Mesenchymal stem cell (in vitro differentiated cells and primary cell): ENCODE data around the gene RGS7.

Experiments
- DNase-seq: peaks from one replicate; pipeline ENCODE4 v3.0.0-alpha.2; 2013
- H2AFZ ChIP-seq: one replicate; pipeline ENCODE4 v1.6.1; 2013; ENCODE audit warnings: low read depth, mild to moderate bottlenecking, control low read depth, inconsistent platforms, low read length, moderate library complexity
- H2AK5ac ChIP-seq: 2 replicates; pipeline ENCODE4 v1.6.1; 2013; ENCODE audit warnings: low read length, moderate library complexity, mild to moderate bottlenecking, inconsistent platforms; ENCODE audit not compliant: severe bottlenecking
- H2BK120ac ChIP-seq: one replicate; pipeline ENCODE4 v1.6.1; 2013; ENCODE audit warnings: low read depth, mild to moderate bottlenecking, inconsistent platforms, low read length, moderate library complexity
- H2BK12ac ChIP-seq, 2 experiments: one replicate each; pipeline ENCODE4 v1.6.1; 2013; ENCODE audit warnings: inconsistent platforms in 2 of 2, low read length in 2 of 2, mild to moderate bottlenecking in 2 of 2, moderate library complexity in 2 of 2, control low read depth in 1 of 2
- H2BK15ac ChIP-seq: one replicate; pipeline ENCODE4 v1.6.1; 2013; ENCODE audit warnings: mild to moderate bottlenecking, low read depth, inconsistent platforms; ENCODE audit not compliant: poor library complexity, severe bottlenecking
- H2BK5ac ChIP-seq: 2 replicates; pipeline ENCODE4 v1.6.1; 2013; ENCODE audit warnings: low read depth, mild to moderate bottlenecking, low read length, control low read depth, inconsistent platforms; ENCODE audit not compliant: poor library complexity, severe bottlenecking
- H3K14ac ChIP-seq, 2 experiments: one replicate each; pipeline ENCODE4 v1.6.1; 2013; ENCODE audit warnings: inconsistent platforms in 2 of 2, low read length in 2 of 2, control low read depth in 1 of 2, mild to moderate bottlenecking in 1 of 2, moderate library complexity in 1 of 2
- H3K18ac ChIP-seq, 2 experiments: one replicate each; pipeline ENCODE4 v1.6.1; 2013; ENCODE audit warnings: inconsistent platforms in 2 of 2, low read length in 2 of 2, control low read depth in 1 of 2, low read depth in 1 of 2, mild to moderate bottlenecking in 1 of 2
- H3K23ac ChIP-seq, 2 experiments: one replicate each; pipeline ENCODE4 v1.6.1; 2013; ENCODE audit warnings: inconsistent platforms in 2 of 2, low read length in 2 of 2, mild to moderate bottlenecking in 2 of 2, moderate library complexity in 2 of 2, control low read depth in 1 of 2
- H3K27ac ChIP-seq: 2 replicates; pipeline ENCODE4 v1.5.1; 2013; ENCODE audit warnings: mild to moderate bottlenecking, moderate library complexity, low read length, control low read depth, inconsistent platforms; ENCODE audit not compliant: poor library complexity, severe bottlenecking
- H3K27me3 ChIP-seq, 2 experiments: 2 replicates each; pipeline versions ENCODE4 v1.6.1 to v1.7.0; 2013; ENCODE audit warnings: low read length in 2 of 2, mild to moderate bottlenecking in 2 of 2, moderate library complexity in 2 of 2, control low read depth in 1 of 2, inconsistent platforms in 1 of 2; ENCODE audit not compliant: control insufficient read depth in 1 of 2, insufficient read depth in 1 of 2
- H3K36me3 ChIP-seq, 2 experiments: 2 replicates each; pipeline versions ENCODE4 v1.6.1 to v1.7.0; 2013; ENCODE audit warnings: low read length in 2 of 2, control low read depth in 1 of 2, inconsistent platforms in 1 of 2, low read depth in 1 of 2, mild to moderate bottlenecking in 1 of 2; ENCODE audit not compliant: insufficient read depth in 2 of 2, control insufficient read depth in 1 of 2
- H3K4ac ChIP-seq, 2 experiments: one replicate each; pipeline ENCODE4 v1.6.1; 2013; ENCODE audit warnings: inconsistent platforms in 2 of 2, low read length in 2 of 2, mild to moderate bottlenecking in 2 of 2, moderate library complexity in 2 of 2, control low read depth in 1 of 2, low read depth in 1 of 2
- H3K4me1 ChIP-seq: 2 replicates; pipeline ENCODE4 v1.6.1; 2013; ENCODE audit warnings: low read depth, low read length, control low read depth; ENCODE audit not compliant: control insufficient read depth, insufficient read depth
- H3K4me2 ChIP-seq: 2 replicates; pipeline ENCODE4 v1.6.1; 2013; ENCODE audit warnings: low read length, mild to moderate bottlenecking, inconsistent platforms; ENCODE audit not compliant: poor library complexity, severe bottlenecking
- H3K4me3 ChIP-seq, 2 experiments: 2 replicates each; pipeline versions ENCODE4 v1.5.1 to v1.7.0; 2013; ENCODE audit warnings: low read length in 2 of 2, mild to moderate bottlenecking in 2 of 2, control low read depth in 1 of 2, low read depth in 1 of 2; ENCODE audit not compliant: insufficient read depth in 1 of 2
- H3K79me1 ChIP-seq: replicated peaks from 2 replicates; pipeline ENCODE4 v1.6.1; 2013; ENCODE audit warnings: mild to moderate bottlenecking, control low read depth, low read length, inconsistent platforms; ENCODE audit not compliant: poor library complexity, severe bottlenecking
- H3K9ac ChIP-seq: 2 replicates; pipeline ENCODE4 v1.7.0; 2013; ENCODE audit warnings: mild to moderate bottlenecking, low read length, moderate library complexity
- H3K9me3 ChIP-seq: 2 replicates; pipeline ENCODE4 v1.7.0; 2013; ENCODE audit warnings: mild to moderate bottlenecking, low read length; ENCODE audit not compliant: control insufficient read depth
- H4K8ac ChIP-seq: one replicate; pipeline ENCODE4 v1.6.1; 2013; ENCODE audit warnings: inconsistent platforms, mild to moderate bottlenecking, low read length, moderate library complexity
- H4K91ac ChIP-seq: one replicate; pipeline ENCODE4 v1.6.1; 2013; ENCODE audit warnings: mild to moderate bottlenecking, low read length, inconsistent platforms
- WGBS: methylation state at CpG from one replicate; pipeline ENCODE4 v1.1.7; 2013; ENCODE audit warnings: mixed read lengths; 5-methylcytosine and 5-hydroxymethylcytosine counted together

Gene RGS7

DNA sequence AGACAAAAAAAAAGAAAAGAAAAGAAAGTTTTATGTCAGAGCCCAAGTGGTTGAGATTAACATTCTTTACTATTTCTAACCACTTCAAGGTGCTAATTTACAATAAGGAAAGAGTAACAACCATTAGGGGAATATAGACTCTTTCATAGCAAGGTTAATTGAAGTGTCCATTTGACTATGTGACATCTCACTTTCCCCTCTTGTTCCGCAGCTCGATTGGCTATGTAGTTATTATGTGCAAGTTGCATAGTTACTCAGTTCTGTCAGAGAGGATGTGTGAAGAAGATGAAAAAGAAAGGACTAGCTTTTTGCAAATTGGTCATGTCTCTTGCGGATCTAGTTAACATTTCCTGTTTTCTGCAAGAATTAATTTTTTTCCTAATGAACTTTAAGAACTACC lies 273.7 kb downstream of the RGS7 start:
- H2BK120ac ChIP-seq: no peak overlapping the region
- no peak overlapping the region for H2AFZ ChIP-seq
- H3K4me1 ChIP-seq: no peaks in the 10 kb centered on the region
- no peak overlapping the region for H3K4me2 ChIP-seq
- DNase-seq: no peak
- H3K79me1 ChIP-seq: no peaks in the 10 kb centered on the region
- H3K36me3 ChIP-seq: no peaks in the 10 kb centered on the region
- H2AK5ac ChIP-seq: no peak overlapping the region
- H2BK5ac ChIP-seq: no peak overlapping the region
- H4K91ac ChIP-seq: no peak overlapping the region
- no peak overlapping the region for H4K8ac ChIP-seq
- no peak overlapping the region for H3K18ac ChIP-seq
- 80% methylated on average over 1 of the region's 3 CpGs for WGBS
- H2BK12ac ChIP-seq: no peak overlapping the region
- H3K4ac ChIP-seq: no peak overlapping the region
- H3K14ac ChIP-seq: no peak overlapping the region
- no peak overlapping the region for H3K27ac ChIP-seq
- no peaks in the 10 kb centered on the region for H3K27me3 ChIP-seq
- no peak overlapping the region for H3K4me3 ChIP-seq
- H3K9ac ChIP-seq: no peak overlapping the region
- H3K23ac ChIP-seq: no peak overlapping the region
- H2BK15ac ChIP-seq: no peak overlapping the region
- no peaks in the 10 kb centered on the region for H3K9me3 ChIP-seq

DNA sequence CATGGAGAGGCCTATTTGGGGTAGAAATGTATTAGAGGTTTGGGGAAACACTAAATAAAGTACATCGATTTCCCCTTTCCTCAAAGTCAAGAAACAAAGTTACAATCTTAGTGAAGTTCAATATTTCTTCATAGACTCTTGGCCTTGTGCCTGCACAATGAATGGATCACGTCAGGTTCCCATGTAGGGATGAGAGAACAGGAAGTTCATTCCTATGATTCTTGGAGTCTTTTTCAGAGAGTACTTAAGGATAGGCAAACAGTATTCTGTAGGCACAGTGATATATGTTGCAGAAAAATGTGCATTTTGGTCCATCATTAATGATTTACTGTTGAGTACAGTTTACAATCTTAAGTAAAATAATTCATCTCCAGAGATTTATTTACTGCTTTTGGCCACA lies 275.5 kb downstream of the RGS7 start:
- H4K91ac ChIP-seq: no peak overlapping the region
- H3K36me3 ChIP-seq: no peaks in the 10 kb centered on the region
- no peak overlapping the region for H3K4ac ChIP-seq
- H4K8ac ChIP-seq: no peak overlapping the region
- H2AK5ac ChIP-seq: no peak overlapping the region
- H2BK120ac ChIP-seq: no peak overlapping the region
- no peak overlapping the region for H3K4me2 ChIP-seq
- no peaks in the 10 kb centered on the region for H3K4me1 ChIP-seq
- 6% methylated on average over 1 of the region's 2 CpGs for WGBS
- no peak overlapping the region for H2BK5ac ChIP-seq
- H2AFZ ChIP-seq: no peak overlapping the region
- no peaks in the 10 kb centered on the region for H3K9me3 ChIP-seq
- H2BK12ac ChIP-seq: no peak overlapping the region
- no peak overlapping the region for H3K9ac ChIP-seq
- no peak overlapping the region for H3K4me3 ChIP-seq
- no peak overlapping the region for H3K18ac ChIP-seq
- no peaks in the 10 kb centered on the region for H3K79me1 ChIP-seq
- H3K23ac ChIP-seq: no peak overlapping the region
- H2BK15ac ChIP-seq: no peak overlapping the region
- peak; percentile 3 for DNase-seq
- no peak overlapping the region for H3K14ac ChIP-seq
- H3K27ac ChIP-seq: no peak overlapping the region
- H3K27me3 ChIP-seq: no peaks in the 10 kb centered on the region

DNA sequence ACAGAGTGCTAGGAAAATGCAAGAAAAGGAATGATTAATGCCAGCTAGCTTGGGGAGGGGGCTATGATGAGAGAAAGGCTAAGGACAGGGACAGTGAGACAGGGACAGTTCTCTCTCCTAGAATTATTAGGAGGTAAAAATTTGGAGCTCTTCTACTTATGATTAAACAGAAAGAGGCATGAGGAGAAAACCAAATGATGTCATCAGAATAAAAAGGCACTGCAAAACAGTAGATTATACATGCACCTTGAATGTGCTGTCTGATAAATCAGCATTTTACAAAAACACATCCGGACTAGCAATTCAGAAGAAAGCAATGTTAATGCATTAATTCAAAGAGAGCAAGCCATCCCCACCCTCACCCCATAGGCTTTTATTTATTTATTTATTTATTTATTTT lies 277.5 kb downstream of the RGS7 start:
- Histone ChIP-seq H2AK5ac (no peak overlapping the region), H3K9me3 (no peaks in the 10 kb centered on the region), H3K4ac (no peak overlapping the region), H3K27me3 (no peaks in the 10 kb centered on the region), H3K4me1 (no peaks in the 10 kb centered on the region), H2BK15ac (no peak overlapping the region), H2BK12ac (no peak overlapping the region), H3K14ac (no peak overlapping the region), H2BK5ac (no peak overlapping the region), H2AFZ (no peak overlapping the region), H3K9ac (no peak overlapping the region), H2BK120ac (no peak overlapping the region), H3K23ac (no peak overlapping the region), H3K18ac (no peak overlapping the region), H4K91ac (no peak overlapping the region), H3K27ac (no peak overlapping the region), H3K4me2 (no peak overlapping the region), H4K8ac (no peak overlapping the region), H3K79me1 (no peaks in the 10 kb centered on the region), H3K4me3 (no peak overlapping the region), H3K36me3 (no peaks in the 10 kb centered on the region)
- WGBS: no CpG with 5 or more reads among the region's 1 CpG
- DNase-seq: no peak

DNA sequence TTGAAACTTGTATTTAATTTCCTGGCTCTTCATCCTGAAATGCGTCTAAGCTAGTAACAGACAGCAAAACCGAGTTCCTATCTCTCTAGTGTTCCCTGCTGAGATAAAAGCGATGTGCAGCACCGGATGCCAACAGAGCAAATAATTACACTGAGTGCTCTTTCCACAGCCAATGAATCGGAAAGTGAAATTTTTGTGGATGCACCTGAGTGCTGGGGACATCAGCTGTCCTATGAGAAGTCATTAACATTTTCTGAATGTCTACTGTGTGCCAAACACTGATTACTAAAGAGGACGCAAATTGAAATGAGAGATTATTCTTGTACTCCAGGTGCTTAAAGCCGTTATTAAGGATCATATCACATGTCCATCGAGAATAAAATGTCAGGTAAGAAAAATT lies 278.0 kb downstream of the RGS7 start:
- H2BK12ac ChIP-seq: no peak overlapping the region
- no peak overlapping the region for H2BK120ac ChIP-seq
- H2BK5ac ChIP-seq: no peak overlapping the region
- H4K91ac ChIP-seq: no peak overlapping the region
- H3K18ac ChIP-seq: no peak overlapping the region
- H3K36me3 ChIP-seq: no peaks in the 10 kb centered on the region
- H4K8ac ChIP-seq: no peak overlapping the region
- H2AFZ ChIP-seq: no peak overlapping the region
- no peaks in the 10 kb centered on the region for H3K27me3 ChIP-seq
- H3K4me3 ChIP-seq: no peak overlapping the region
- no peaks in the 10 kb centered on the region for H3K4me1 ChIP-seq
- H2AK5ac ChIP-seq: no peak overlapping the region
- H3K23ac ChIP-seq: no peak overlapping the region
- H3K9me3 ChIP-seq: no peaks in the 10 kb centered on the region
- 86% methylated on average over 8 of the region's 8 CpGs for whole genome bisulfite sequencing
- H3K9ac ChIP-seq: no peak overlapping the region
- H3K27ac ChIP-seq: no peak overlapping the region
- no peak for DNase-seq
- no peak overlapping the region for H3K4me2 ChIP-seq
- no peaks in the 10 kb centered on the region for H3K79me1 ChIP-seq
- no peak overlapping the region for H3K14ac ChIP-seq
- no peak overlapping the region for H3K4ac ChIP-seq
- no peak overlapping the region for H2BK15ac ChIP-seq
